NCI-H2196 (cell line): Measurements from ENCODE around the gene ELAVL4.

Source experiments
- DNase-seq: peaks from one replicate; lab custom pipeline; 2025; ENCODE audit not compliant: unreplicated experiment; lab: John Stamatoyannopoulos, UW

The ELAVL4 gene

DNA sequence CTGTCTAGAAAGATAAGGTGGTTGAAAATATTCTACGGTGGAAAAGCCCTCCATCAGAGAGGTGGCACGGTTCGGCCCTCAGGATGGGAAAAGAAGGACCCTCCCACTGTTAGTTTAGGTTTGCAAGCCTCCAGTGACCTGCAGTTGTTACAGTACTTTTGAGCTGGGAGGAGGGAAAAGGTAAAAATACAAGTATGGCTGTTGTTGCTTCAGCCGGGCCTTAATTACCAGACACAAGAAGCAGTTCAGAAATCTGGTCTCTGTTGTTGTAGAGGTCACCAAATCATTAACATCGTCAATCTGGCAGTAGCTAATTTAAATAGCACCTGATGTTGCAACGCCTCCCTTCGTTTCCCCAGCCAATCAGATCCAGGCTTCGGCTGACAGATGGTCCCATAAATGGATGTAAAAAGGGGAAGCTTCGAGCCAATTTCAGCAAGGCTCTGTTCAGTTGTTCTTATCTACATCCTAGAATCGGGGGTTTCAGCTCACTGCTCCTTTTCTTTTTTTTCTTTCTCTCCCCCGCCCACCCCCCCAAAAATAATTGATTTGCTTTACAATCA, at the start of gene ELAVL4:
Gene ELAVL4, plus strand, starts transcription at position 424 of the 563 bp plus-strand sequence. CDS start 270 bp downstream, outside the sequence.
- DNase-seq, result no peak

DNA sequence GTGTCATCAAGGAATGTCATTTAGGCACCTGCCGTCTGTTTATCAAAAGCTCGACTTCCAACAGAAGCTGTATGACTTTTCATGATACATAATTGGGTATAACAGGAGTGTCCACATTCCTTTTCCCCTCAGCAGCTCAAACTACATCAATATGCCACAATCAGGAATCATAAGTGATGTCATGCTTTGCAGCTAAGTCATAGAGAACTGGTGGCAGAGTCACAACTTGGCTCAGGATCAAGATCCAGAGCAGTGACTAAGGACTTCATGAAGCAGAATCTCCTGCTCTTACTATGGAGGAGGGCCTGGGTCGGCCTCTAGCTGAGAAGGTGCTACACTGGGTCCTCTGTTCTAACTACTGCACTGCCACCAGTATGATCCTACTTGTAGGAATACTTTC, 48.4 kb upstream of the ELAVL4 start:
- peak; percentile 13 for DNase-seq

DNA sequence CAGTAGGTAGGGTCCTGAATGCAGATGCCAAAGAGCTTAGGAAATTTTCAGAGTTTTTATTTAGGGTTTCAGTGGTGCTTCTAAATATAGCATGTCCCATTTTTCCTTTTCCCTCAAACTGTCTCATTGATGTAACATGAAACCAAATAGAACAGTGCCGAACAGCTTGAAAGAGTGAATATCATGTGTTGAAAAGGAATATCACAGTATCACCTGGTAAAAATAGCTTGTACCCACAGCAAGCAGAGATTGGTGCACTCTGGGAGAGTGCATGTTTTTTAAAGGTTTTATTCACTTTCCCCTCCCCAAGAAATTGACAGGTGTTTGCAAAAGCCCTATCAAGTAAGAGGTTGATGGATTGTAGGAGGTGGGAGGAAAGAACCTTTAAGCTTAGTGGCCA, 41.9 kb upstream of the ELAVL4 start:
- DNase-seq, result no peak

DNA sequence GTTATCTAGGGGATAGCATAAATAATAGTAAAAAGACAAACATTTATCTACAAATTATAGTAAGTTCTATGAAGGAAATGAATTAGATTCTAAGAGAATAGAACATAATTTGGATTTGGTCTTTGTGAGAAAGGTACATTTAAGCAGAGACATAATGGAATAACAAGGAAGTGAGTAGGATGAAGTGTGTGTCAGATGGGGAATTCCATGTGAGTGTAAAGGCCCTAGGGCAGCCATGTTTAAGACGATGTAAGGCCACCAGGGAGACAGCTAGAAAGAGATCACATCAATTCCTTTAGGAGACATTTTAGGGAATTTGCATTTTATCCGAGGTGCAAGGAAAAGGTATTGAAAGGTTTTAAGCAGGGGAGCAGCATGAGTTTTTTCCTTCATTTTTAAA, 33.8 kb upstream of the ELAVL4 start:
- DNase-seq, result no peak

DNA sequence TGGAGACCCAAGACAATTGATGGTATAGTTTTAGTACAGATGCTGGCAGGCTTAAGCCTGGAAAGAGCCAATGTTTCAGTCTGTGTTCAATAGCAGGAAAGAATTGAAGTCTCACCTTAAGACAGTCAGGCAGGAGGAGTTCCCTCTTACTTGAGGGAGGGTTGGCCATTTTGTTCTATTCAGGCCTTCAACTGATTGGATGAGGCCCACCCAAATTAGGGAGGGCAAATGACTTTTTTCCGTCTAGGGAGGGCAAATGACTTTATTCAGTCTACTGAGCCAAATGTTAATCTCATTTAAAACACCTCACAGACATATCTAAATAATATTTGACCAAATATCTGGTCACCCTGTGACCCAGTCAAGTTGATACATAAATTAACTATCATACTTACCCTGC, 31.4 kb upstream of the ELAVL4 start:
- no peak for DNase-seq

DNA sequence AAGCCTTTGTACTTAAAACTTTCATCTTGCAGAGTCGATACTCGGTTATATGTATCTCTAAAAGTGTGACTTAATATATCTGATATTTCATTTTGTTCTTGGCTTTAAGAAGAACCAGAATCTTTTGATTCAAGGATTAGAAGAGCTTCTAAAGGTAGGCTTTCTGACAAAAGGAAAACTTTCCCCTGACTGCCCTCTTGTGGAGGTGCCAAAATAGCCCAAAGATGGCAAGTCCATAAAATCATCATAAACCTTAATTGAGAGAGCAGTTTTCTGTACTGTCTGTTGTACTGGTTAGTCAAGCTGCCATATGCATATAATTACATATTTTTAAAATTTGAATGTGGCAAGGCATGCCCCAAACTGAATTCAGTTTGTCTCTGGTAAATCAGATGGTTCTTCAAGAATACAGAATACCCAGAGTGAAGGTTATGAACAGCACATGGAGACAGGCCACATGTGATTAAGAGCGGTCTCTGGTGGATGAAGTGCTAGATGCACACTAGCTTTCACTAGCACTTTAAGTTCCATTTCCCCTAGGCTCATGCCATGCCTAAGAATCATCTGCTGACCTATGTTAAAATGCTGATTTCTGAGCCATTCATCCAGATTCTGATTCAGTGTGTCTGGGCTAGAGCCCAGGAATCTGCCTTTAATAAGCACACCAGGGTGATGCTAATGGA, 27.7 kb upstream of the ELAVL4 start:
- peak; percentile 50 for DNase-seq

DNA sequence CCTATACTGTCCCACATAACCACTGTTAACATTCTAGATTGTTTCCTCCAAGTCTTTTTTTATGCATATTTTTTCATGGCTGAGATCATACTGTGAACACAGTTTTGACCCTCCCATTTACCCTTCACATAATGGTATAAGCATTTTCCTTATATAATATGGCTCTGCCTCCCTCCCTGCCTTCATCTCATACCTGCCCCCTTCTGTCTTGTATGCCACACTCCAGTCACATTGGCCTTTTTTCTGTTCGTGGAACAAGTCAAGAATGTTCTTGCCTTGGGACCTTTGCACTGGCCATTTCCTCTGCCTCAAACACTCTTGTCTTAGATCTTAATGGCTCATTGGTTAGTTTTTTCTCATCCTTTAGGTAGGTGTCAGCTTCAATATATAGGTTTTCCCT, 24.3 kb upstream of the ELAVL4 start:
- DNase-seq, result no peak

DNA sequence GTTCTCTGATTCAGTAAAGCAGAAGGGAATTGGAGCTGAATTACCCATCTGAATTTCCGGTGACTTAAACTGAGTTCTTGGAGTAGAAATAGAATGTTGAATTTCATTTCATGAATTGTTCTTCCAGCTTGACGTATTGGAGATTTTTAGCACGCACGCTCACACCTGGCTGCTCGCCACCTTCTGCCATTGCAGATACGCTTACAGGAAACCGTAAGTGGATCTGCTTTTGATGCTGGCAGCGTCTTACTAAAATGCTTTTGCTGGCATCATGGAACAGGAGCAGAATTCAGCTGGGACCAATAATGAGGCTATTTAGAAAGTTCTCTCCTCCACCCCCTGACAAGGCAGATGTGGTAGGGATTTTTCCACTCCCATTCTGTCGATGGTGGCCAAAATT, 17.7 kb upstream of the ELAVL4 start:
- no peak for DNase-seq

DNA sequence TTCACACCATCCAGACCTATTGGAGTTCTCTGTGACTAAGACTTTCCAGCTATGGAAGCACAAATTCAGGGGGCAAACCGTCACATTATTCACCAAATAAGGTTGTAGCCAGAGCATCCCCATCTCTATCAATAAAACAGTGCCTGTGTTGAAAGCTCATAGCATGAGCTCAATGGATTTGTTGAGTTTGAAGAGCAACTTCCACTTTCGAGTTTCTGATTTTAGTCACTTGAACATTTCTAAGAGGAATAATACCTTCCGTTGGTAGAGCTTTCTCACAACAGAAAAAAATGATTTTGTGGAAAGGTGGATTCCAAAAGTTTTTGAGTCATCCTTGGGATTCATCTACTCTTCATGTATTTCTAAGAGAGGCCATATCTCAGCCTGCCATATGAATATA, 13.0 kb upstream of the ELAVL4 start:
- no peak for DNase-seq

DNA sequence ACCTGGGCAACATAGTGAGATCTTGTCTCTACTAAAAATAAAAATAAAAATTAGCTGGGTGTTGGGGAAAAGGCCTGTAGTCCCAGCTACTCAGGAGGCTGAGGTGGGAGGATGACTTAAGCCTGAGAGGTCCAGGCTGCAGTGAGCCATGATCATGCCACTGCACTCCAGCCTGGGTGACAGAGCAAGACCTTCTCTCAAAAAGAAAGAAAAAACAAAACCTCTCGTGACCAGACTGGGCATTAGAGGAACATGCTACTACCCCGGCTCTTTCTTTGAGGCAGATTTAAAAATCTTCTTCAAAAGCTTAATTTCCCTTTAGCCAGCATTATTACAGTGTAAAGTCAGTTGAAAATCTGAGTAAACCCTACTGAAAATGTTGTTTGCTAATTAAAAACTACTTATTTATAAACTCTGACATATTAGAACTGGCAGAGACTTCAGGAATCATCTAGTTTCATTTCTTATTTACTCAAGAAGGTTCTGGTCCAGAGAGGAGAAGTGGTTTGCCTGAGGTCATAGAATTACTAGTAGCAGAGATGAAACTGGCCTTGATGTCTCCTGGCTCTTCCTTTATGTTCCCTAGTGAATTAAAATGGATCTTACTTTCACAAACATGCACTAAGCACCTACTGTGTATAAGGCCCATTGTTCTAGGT, 11.6 kb upstream of the ELAVL4 start:
- DNase-seq, result no peak

DNA sequence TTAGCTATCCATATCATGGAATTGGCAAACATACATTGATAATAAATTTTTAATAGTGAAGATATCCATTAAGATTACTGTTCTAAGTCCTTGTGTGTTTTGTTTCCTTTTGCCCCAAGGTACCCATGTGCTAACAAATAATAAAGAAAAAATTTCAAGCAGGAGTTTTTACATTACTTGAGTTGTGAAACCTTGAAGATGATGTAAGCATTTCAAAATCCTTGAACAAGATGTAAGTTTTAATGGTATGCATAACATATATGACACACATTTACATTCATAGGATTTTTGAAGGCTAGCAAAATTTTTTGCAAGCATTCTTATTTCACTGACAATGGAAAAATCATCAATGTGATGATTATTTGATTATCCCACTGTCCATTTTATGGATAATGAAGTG, 10.9 kb upstream of the ELAVL4 start:
- DNase-seq, result no peak

DNA sequence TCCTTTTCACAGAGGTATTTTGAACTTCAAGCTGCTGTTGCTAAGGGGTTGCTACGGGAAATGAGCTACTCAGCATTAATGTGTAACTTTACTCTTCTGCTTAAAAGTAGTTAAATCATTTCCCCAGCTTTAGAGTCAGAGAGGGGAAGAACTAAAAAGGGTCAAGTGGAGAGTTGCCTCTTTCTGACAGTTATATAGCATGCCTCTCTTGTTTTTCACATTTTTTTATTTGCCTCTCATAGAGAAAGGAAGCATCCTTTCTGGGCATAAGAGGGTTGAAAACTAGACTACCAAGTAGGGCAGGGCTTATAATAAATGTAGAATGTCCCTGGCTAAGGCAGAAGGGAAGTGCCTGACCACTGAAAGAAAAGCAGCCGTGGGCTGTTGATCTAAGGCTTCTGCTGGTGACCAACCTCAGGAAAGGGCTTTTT, 10.1 kb upstream of the ELAVL4 start:
- peak; percentile 10 for DNase-seq

DNA sequence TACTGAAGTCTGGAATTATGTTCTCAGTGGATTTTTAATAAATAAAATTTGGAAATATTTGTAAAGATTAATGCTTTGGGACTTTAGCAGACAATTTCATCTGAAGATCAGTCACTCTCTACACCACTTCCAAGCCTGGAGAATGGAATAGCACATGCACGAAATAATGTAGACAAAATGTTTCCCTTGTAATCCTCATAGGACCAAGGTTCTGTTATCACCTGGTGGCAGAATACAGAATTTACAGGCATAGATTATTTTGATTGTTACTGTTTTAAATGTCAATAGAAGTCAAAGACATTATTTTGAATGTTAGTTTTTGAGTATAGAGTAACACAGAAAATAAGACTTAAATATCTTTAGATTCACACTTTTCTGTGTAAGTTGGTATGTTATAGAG, 9.1 kb upstream of the ELAVL4 start:
- DNase-seq, result no peak

DNA sequence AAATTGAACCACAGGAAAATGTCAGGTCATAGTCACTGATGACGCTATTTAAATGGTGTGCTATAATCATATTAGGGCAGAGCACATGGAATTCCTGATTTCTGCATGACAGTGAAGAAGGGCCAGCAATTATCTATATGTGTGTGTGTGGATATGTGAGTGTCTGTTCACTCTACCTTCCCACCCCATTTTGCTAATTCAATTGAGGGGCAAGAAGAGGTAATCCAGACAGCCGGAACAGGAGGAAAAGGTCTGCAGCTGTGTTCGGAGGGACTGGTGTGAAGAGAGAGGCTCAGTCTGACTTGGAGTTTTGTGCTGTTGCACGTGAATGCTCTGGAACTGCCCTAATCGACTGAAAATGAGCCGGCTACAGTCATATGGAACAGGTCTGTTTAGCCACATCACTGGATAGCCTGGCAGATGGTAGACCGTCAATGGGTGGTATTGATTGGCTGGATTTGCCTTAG, 5.1 kb upstream of the ELAVL4 start:
- no peak for DNase-seq

DNA sequence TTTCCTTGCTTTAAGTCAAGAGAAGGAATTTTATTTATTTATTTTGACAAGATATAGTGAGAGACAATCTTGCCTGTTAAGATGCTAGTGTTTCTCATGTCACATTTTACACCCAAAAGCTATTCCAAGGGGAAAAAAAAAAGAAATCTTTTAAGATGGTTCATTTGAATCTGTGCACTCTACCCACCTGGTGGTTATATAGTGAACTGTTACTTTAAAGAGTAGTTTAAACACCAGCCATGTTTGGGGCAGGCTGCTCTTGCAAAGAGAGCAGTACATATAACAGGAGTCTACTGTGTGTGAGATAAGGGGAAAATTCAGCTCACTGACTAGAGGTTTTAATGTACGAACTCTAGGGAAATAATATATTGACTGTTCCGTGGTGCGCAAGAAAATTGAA, 3.3 kb upstream of the ELAVL4 start:
- DNase-seq, result no peak

DNA sequence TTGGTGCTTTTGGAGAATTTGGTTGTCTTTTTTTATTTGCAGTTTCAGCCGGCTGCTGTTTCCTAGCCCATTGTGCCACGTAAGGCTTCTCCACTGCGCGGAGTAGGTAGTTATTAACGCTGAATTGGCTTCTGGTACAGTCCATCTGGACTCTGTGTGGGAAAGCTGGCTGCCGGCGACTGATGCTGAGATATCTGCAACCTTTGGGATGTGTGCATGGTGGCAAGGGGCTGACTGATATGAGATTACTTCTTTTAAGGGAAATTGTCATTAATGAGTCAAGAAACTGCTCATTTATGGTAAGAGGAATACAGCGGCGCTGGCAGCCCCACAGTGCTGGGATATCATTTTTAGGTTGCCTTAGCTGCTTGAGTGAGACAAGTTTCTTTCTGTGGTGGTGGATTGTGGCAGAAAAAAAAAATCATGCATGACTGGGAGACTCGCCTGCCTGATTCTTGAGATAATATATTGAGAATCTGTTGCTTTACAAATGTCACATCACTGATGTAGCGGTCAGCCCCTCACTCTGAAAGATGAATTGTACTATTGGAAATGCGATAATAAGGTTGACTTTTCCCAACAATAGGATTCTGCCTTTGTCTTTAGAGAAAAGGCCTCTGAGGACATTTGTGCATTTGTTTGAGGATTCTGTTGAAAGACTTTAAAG, 2.5 kb upstream of the ELAVL4 start:
- no peak for DNase-seq

DNA sequence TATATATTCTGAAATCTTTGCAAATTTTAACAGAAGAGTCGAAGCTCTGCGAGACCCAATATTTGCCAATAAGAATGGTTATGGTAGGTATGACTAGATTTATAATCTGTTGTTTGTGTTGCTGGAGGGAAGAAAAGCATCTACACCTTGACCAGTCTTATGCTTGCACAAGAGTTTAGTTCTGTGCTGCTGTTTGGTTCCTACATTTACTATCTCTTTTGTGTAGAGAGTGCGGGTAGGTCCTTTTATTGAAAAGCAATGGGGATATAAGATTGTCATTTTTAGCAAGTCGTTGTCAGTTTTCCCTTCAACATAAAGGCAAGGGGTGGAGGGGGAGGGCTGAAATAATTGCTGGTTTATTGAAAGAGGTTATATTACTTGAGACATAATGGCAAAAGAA, 396 bp downstream of the ELAVL4 start:
- no peak for DNase-seq

DNA sequence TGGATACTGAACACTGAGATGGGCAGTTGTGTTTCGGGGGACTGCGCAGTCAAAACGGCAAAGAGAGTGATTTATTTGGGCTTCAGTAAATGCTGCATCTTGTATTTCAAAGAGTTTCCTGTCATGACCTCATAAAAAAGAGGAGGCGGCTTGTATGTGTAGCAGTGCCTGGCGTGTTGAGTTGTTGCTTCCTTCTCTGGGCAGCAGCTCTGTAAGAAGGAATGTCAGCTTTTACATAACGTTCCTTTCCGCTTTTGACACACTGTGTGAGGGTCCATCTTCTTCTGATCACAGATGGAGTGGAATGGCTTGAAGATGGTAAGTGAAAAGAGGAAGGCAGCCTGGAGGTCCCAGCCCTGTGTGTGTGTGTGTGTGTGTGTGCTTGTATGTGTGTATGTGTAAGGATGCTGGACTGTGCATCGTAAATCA, 941 bp downstream of the ELAVL4 start:
- DNase-seq, result peak; percentile 37

DNA sequence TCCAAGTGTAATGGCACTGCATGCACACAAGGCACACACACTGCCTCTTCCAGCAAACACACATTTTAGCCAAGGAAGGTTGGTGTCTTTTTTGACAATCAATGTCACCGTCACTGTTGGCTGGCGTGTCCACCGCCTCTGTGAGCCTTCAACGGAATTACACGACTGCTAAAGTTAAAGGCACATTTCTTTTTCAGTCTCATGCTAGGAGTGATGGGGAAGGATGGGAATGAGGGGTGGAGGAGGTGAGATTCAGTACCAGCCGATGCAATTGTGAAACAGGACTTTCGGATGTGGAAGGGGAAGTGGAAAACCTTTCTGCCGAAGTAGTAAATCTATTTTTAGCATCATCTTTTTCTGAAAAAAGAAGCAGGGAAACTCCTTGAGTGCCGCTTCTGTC, 1.4 kb downstream of the ELAVL4 start:
- DNase-seq, result no peak

DNA sequence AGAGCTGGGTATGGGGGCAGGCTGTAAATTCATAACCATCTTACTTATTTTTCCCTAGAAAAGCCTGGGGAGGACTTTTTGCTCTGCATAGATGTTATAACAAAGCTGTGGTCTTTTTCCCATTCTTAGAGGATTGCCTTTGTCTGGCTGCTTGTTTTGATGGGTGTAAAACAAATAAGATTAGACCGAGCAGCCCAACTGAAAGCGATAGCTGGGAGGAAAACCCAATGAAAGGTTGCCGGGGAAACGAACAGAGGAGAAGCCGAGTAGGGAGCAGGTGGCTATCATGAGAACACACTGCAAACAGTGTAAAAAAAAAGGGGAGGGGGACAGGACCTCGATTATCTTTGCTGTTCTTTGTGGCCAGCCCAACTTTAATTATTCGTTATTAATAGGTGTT, 1.9 kb downstream of the ELAVL4 start:
- peak; percentile 75 for DNase-seq

DNA sequence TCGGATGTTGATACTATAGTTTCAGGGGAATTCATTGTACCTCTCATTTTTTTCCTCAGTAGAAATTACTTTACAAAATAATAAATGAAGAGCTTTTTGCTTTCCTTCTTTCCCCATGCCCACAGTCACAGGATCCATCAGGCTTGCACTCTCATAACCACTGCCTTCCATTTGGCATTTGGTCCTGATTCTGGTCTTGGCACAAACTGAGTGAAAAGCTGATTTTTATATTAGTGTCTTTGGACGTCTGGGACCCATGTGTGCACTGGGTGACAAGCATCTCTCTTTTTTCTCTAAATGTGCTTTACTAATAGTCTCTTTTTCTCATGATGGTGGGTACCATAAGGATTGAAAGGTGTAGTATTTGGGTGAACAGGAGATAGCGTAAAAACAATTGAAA, 2.8 kb downstream of the ELAVL4 start:
- no peak for DNase-seq

DNA sequence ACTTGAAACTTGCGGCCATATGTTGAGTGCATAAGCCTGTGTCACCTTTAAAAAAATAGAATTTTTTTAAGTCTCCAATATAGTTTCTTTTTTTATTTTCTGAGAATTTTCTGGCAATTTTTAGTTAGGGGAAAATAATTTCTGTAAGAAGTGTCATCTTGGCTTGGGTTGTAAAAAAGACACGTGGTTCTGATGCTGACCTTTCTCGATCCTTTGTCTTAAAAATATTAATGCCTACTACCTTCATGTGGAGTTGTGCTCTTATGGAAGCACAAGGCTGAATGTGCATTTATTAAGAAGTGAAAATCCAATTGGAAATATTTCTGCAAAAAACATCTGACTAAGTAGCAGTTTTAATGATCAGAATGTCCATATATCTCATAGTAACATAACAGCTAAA, 3.5 kb downstream of the ELAVL4 start:
- no peak for DNase-seq
